Neural progenitor cell (in vitro differentiated cells): ENCODE measurements around the gene ZNF521.

Experiments used
- EZH2 ChIP-seq: fragments of 200-600 bp; sonication (generic); IDR thresholded peaks from 2 replicates; pipeline ENCODE4 v1.6.1; 2017; ENCODE audit warnings: antibody characterized with exemption, mild to moderate bottlenecking, moderate library complexity
- TF ChIP-seq, protein P1 (sequence below): fragments of 200-600 bp; sonication (generic); IDR thresholded peaks from 2 replicates; pipeline ENCODE4 v1.5.1; 2017; ENCODE audit warnings: antibody characterized with exemption, mild to moderate bottlenecking

DNA sequence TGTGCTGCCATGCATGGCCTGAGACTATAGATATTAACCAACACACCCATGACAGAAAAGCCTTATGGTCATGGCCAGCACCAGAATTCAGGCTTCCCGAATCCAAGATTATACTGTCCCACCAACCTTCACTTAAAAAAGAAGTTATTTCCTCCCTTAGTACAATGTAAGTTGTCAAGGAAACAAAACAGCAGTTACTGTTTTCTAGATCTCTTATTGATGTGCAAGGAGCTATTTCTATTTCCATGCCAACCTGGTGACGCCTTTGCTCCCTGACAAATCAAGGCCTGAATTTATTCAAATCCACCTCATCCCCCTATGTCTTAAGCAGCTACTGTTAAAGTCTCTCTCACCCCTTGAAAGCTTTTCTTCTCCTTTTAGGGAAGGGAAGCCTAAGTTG, 249.3 kb downstream of the ZNF521 start:
- TF ChIP-seq, protein P1, sequence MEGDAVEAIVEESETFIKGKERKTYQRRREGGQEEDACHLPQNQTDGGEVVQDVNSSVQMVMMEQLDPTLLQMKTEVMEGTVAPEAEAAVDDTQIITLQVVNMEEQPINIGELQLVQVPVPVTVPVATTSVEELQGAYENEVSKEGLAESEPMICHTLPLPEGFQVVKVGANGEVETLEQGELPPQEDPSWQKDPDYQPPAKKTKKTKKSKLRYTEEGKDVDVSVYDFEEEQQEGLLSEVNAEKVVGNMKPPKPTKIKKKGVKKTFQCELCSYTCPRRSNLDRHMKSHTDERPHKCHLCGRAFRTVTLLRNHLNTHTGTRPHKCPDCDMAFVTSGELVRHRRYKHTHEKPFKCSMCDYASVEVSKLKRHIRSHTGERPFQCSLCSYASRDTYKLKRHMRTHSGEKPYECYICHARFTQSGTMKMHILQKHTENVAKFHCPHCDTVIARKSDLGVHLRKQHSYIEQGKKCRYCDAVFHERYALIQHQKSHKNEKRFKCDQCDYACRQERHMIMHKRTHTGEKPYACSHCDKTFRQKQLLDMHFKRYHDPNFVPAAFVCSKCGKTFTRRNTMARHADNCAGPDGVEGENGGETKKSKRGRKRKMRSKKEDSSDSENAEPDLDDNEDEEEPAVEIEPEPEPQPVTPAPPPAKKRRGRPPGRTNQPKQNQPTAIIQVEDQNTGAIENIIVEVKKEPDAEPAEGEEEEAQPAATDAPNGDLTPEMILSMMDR, result no peak
- no peak for TF ChIP-seq EZH2
